IPS-18c (cell line): ENCODE measurements around the gene MYO7A.

Experiments used
- H3K4me3 ChIP-seq: 2 replicates; pipeline ENCODE4 v1.7.0; 2013; ENCODE audit warnings: low read depth, mild to moderate bottlenecking, low read length, moderate library complexity; ENCODE audit not compliant: insufficient read depth
- H3K9me3 ChIP-seq: one replicate; pipeline ENCODE4 v1.6.1; 2013; ENCODE audit warnings: mild to moderate bottlenecking, low read length, moderate library complexity; ENCODE audit not compliant: control insufficient read depth, insufficient read depth

Gene MYO7A

DNA sequence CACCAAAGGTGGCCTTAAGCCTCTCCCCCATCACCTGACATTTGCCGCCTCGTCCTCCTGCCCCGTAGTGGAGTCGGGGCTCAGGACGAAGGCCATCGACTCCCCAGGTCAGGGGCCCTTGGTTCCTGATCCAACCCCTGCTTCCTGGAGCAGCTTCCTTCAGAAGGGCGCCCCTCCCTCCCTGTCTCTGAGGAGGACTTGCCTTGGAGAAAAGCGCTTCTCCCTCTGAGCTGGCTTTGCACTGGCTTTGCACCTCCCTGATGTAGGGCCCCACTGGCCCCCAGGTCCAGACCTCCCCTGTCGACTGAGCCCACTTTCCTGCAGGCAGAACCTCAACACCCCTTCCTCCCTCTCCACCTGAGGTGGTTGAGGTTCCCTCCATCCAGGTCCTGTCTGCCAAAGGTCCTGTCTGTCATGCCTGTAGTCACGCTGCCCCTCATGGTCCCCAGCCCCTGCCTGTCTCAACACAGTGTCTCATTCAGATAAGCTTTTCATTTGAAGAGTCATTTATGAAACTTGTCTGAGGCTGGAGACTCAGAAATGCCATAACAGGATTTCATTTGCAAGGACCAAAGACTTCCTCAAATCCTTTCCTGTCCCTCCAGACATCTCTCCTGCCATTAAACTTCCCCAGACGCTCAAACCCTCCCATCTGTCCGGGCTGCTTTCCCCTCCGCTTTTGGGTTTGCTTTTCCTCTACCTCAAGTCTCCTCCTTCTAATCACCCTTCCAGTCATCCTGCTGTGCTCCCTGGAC lies 78.4 kb downstream of the MYO7A start:
- H3K9me3 ChIP-seq = no peaks in the 10 kb centered on the region
- no peak overlapping the region for H3K4me3 ChIP-seq

DNA sequence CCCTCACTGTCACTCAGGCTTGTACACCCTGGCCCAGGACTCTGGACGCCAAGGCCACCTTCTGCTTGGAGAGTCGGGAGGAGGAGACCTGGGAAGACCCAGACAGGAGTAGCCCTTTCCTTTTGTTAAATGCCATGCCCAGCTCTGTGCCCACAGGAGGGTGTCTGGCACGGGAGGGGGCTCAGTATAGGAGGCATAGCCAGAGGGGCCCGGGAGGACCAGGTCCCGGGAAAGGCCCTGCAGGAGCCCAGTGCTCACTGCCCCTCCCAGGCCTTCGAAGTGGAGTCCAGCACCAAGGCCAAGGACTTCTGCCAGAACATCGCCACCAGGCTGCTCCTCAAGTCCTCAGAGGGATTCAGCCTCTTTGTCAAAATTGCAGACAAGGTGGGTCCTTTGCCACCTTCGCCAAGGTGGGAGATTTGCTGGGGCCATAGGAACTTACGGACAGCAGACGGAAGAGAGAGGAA lies 79.0 kb downstream of the MYO7A start:
- H3K9me3 ChIP-seq = no peaks in the 10 kb centered on the region
- no peak overlapping the region for H3K4me3 ChIP-seq

DNA sequence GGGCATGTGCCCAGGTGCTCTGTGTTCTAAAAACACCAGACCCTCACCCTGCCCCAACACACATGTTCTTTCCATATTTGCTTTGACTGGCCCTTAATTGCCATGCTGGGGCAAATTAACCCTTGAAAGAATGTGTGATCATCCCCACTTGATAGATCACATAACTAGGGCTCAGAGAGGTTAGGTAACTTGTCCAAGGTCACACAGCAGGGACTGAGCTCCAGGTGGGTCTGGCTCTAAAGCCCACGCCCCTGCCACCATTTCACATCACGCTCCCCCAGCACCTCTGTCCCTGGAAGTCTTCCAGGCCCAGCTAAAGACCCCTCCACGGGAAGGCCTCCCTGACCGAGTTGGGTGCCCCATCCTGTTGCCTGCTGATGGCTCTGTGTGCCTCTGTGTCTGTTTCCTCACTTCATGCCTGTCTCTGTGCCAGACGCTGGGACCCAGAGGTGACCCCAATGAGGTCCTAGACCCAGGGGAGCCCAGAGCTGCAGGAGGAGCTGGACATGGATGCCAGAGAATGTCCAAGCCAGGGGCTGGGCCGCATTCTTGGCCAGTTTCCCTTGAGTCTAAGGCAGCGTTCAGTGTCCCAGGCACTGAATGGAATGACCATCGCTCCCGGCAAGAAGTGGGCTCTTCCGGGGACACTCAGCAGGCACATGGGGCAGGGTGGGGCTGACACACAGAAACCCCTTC lies 79.7 kb downstream of the MYO7A start:
- no peak overlapping the region for H3K4me3 ChIP-seq

DNA sequence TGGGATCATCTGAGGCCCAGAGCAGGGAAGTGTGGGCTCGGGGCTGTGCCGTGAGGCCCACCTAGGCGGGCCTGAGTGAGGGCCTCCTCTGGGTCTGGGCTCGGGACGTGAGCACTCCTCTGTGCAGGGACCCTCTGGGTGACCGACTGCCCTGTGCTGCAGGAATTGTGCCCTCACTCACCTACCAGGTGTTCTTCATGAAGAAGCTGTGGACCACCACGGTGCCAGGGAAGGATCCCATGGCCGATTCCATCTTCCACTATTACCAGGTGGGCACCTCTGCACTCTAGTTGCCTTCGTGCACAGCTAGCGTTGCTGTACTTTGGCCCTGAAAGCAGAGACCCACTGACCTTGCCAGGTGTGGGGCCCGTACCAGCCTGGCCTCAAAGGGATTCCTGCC lies 80.5 kb downstream of the MYO7A start:
- no peaks in the 10 kb centered on the region for H3K9me3 ChIP-seq
- H3K4me3 ChIP-seq = no peak overlapping the region

More for the DNA sequence above, 79.7 kb downstream of the MYO7A start:
- no peaks in the 10 kb centered on the region for H3K9me3 ChIP-seq

DNA sequence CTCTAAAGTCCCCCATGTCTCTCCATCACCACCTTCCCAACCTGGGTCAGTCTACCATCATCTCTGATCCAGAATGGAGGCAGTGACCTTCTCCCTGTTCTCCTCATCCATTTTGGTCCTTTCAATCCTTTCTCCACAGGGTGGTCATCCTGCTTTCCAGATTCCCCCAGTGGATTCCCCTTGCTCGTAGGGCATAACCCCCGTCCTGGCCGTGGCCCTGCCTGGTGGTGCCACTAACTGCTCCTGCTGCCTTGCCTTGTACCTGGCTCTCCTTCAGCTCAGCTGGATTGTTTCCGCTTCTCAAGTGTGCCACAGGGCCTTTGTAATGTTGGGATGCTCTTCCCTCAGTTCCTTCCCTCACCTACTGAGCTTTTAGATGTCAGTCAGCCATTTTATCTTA lies 81.6 kb downstream of the MYO7A start:
- no peak overlapping the region for H3K4me3 ChIP-seq
- no peaks in the 10 kb centered on the region for H3K9me3 ChIP-seq

DNA sequence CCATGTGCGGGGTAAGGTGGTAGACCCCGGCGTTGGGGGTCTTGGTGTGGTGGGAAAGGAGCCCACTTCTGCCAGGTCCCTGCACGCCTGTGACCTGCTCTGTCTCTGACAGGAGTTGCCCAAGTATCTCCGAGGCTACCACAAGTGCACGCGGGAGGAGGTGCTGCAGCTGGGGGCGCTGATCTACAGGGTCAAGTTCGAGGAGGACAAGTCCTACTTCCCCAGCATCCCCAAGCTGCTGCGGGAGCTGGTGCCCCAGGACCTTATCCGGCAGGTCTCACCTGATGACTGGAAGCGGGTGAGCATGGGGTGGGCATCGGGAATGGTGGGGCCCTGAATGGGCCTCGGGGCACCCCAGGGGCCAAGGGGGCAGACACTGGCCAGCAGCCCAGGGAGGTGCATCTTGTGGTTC lies 83.0 kb downstream of the MYO7A start:
- no peaks in the 10 kb centered on the region for H3K9me3 ChIP-seq
- H3K4me3 ChIP-seq = no peak overlapping the region

DNA sequence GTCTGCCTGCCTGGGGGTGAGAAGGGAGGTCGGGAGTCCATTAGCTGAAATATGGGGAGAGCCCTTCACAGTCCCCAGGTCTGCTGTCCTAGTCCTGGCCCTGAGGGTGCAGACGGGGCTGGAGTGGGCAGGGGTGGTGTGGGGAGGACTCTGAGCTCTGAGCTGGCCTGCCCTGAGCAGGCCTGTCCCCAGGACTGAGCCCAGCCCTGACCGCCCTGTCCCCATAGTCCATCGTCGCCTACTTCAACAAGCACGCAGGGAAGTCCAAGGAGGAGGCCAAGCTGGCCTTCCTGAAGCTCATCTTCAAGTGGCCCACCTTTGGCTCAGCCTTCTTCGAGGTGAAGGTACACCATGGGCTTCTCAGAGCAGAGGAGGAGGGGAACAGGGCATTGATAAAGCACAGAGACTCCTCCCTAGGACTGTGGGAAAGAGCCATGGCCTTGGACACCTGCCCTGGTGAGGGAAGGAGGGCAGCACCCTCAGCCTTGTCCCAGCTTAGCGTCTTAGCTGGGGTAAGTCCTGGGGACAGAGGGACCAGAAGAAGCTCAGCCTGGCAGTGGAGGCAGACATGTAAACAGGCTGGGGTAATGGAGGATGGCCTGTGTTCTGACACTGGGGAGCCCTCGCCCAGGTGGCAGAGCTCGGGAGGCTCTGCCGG lies 83.7 kb downstream of the MYO7A start:
- H3K9me3 ChIP-seq = no peaks in the 10 kb centered on the region
- no peak overlapping the region for H3K4me3 ChIP-seq

DNA sequence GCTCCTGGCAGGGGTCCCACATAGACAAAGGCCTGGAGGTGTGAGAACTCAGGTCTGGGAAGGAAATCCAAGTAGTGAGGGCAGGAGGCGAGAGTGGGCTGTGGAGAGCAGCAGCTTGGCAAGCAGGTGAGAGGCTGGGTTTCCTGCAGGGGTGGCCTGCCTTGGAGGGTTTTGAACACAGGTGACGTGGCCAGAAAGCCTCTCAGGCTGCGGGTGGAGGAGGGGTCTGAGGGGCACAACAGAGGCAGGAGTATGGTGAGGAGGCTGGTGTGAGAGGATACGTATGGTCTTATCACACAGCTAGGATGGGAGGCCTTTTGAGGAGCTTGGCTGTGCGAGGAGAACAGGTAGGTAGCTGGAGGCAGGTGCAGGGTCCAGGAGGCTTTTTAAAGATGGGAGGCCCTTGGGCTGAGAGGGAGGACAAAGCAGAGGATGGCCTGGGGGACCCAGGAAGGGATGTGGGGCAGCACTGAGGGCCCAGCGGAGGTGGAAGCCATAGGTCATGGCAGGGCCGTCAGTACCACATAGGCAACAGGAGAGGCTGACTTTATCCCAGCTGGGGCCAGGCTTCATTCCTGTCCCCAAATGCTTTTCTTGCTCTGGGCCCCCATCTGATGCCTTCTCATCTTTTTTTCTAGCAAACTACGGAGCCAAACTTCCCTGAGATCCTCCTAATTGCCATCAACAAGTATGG lies 84.4 kb downstream of the MYO7A start:
- Histone ChIP-seq H3K9me3 (no peaks in the 10 kb centered on the region), H3K4me3 (no peak overlapping the region)

DNA sequence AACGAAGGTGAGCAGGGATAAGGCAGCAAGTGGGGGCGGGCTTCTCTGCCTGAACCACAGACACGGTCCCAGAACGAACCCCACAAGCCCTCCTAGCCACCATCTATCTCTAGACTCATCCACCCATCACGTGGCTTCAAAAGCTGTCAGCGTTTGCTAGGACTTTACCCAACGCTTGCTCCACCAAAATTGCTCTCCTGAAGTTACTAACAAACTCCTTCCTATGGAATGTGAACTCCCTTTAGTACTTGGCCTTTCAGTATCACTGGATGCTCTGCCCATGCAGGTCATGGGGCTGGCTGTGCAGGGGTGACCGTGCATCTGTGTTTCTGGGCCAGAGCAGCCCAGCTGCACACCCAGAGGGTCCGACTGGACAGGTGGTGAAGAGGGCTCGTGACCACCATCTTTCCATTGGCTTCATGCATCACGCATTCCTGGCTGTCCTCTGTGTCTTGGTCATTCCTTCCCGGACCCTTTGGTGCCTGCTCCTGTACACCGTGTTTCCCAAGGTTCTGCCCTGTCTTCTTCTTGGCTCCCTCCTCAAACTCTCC lies 85.1 kb downstream of the MYO7A start:
- H3K9me3 ChIP-seq = no peaks in the 10 kb centered on the region
- no peak overlapping the region for H3K4me3 ChIP-seq

DNA sequence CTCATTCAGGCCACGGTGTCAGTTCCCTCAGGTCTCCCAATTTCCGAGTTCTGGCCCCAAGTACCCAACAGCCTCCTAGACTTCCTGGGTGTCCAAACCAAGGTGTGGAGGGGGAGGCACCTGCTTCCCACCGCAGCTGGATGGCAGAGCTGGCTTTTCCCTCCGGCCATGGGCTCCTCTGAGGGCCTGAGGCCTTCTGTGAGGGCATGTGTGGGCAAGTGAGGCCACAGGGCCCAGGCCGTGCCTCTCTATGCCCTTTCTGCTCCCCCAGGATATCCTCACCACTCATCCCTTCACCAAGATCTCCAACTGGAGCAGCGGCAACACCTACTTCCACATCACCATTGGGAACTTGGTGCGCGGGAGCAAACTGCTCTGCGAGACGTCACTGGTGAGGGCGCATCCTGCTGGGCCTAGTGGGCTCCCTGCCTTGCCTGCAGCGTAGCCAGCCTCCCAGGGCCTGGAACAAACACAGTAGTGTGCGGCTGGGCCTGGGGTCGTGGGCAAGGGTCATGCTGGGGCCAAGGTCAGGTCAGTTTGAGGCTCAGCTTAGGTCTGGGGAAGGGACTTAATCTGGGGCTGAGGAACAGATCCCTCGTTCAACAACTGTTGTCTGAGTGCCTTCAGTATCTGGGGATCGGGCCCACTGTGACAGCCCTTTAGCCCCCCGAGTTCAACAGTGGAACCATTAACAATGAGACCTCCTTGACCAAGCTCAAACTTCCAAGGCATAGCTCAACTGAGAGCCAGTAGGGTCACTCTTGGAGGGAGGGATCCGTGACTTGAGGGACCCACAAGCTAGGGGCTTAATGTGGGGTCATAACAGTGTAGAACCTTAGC lies 85.8 kb downstream of the MYO7A start:
- Histone ChIP-seq H3K9me3 (no peaks in the 10 kb centered on the region), H3K4me3 (no peak overlapping the region)

DNA sequence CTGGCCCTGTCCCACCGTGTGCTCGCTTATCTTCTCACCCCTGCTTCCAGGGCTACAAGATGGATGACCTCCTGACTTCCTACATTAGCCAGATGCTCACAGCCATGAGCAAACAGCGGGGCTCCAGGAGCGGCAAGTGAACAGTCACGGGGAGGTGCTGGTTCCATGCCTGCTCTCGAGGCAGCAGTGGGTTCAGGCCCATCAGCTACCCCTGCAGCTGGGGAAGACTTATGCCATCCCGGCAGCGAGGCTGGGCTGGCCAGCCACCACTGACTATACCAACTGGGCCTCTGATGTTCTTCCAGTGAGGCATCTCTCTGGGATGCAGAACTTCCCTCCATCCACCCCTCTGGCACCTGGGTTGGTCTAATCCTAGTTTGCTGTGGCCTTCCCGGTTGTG lies 86.5 kb downstream of the MYO7A start:
- no peak overlapping the region for H3K4me3 ChIP-seq
- no peaks in the 10 kb centered on the region for H3K9me3 ChIP-seq

DNA sequence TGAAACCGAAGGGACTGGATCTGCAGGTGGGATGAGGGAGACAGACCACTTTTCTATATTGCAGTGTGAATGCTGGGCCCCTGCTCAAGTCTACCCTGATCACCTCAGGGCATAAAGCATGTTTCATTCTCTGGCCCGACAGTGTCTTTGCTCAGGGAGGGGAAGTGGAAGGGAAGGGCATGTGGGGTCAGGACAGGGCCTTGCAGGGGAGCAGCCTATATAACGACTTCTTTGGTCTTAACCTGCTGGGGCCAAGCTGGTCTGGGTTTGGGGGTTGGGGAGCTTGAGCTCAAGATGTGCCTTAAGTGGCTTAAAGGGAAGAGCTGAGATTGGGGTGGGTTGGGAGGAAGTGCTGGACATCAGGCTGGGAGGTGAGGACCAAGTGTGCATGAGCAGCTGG lies 87.1 kb downstream of the MYO7A start:
- H3K4me3 ChIP-seq = no peak overlapping the region
- H3K9me3 ChIP-seq = no peaks in the 10 kb centered on the region

DNA sequence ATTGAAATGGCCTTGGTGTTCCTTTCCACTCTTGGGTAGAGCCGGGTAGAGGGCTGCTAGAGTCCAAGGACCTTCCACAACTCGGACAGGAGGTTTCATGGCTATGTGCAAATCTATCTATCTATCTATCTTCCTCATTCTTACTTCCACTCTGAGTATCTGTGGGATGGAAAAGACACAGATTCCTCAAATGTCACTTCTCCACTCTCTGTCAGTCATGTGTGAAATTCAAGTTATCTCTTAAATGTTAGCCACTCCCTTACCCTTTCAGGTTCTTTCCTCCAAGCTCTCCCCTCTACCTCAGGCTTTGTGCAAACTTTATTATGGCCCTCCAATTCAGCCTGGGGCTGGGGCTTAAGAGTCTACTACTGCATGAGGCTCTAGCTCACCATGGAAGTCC lies 89.1 kb downstream of the MYO7A start:
- no peak overlapping the region for H3K4me3 ChIP-seq
- no peaks in the 10 kb centered on the region for H3K9me3 ChIP-seq

DNA sequence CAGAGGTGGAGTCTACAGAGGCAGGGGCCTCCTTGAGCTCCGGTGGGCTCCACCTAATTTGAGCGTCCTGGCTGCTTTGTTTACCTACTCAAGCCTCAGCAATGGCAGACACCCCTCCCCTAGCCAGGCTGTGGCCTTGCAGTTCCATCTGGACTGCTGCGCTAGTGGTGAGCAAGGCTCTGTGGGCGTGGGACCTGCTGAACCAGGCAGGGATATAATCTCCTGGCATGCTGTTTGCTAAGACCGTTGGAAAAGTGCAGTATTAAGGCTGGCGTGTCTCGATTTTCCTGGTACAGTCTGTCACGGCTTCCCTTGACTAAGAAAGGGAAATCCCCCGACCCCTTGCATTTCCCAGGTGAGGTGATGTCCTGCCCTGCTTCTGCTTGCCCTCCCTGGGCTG lies 95.8 kb downstream of the MYO7A start:
- Histone ChIP-seq H3K9me3 (peaks cover 2% of the 10 kb centered on the region), H3K4me3 (no peak overlapping the region)

DNA sequence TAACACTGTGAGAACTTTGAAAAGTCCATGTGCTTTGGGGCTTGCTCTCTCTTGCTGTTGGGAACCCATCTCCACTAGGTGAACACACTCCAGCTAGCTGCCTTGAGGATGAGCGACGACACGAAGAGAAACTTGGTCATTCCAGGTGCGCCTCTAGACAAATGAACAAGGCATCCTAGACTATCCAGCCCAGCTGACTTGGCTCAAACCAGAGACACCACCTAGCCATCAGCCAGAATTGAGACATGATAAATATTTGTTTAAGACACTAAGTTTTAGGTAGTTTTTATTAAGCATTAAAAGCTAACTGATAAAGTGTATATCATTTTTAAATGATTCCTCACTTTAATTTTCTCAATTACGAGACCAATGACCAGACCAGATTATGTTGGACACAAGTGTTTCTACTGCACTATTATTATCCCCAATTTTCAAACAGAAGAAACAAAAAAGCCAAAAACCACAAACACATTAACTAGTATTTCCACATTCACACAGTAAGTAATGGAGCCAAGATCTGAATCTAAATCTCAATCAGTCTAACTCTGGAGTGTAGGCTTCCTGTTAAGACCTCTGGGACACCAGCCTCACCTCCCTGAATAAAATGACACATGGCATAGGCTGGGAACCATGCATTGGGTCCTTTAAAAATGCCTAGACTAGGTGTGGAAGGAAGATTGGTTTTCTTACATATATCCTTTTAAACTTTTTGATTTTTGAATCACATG lies 103.0 kb downstream of the MYO7A start:
- Histone ChIP-seq H3K9me3 (peaks cover 2% of the 10 kb centered on the region), H3K4me3 (no peak overlapping the region)

DNA sequence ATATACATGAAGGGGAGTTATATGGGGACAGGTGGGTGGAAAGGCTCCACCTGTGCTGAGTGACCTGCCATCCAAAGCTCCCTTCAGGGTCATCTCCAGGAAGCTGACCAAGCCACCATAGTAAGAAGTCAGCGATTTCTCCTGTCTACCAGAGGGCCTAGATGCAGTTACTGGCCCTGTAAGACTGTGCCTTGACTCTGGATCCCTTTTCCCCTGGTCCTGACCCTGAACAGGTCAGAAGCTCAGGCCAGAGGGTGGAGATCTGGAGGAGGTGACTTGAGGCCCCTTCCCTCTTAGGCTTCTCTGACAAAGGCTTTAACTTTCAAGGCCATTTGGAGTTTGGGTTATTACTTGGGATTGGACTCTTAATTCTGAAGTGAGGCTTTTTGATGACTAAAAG lies 103.8 kb downstream of the MYO7A start:
- H3K4me3 ChIP-seq = no peak overlapping the region
- peaks cover 2% of the 10 kb centered on the region for H3K9me3 ChIP-seq
